HG02798 (cell line): ENCODE data around the gene OXA1L.
"Not testable (repeated sequence)": the region's sequence is repeated elsewhere in the genome, so short reads cannot be mapped to it uniquely, and the experiment has no call there.

Experiments used
- ATAC-seq: cut with Tn5 transposase; IDR thresholded peaks from one replicate; pipeline ENCODE4 v1.9.1; 2021; ENCODE audit warnings: mild to moderate bottlenecking; ENCODE audit not compliant: unreplicated experiment, poor library complexity

OXA1L gene

DNA sequence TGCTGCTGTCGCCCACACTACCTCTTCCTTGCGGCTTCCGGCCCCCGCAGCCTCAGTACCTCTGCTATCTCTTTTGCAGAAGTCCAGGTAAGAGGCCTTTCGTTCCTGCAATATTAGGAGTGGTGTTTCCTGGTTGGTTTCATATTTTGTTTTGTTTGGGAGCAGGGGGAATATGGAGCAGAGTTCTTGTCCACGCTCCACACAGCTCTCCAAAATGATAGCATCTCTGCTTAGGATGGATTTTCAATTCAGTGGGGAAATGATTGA is 768 bp downstream of the OXA1L start:
- ATAC-seq: no peak

DNA sequence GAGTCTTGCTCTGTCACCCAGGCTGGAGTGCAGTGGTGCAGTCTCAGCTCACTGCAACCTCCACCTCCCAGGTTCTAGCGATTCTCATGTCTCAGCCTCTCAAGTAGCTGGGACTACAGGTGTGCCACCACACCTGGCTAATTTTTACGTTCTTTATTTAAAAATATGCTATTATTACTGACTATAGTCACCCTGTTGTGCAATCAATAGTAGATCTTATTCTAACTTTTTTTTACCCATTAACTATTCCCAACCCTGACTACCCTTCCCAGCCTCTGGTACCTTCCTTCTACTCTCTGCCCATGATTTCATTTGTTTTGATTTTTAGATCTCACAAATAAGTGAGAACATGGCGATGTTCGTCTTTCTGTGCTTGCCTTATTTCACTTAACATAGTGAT is 2.5 kb downstream of the OXA1L start:
- no peak for ATAC-seq

DNA sequence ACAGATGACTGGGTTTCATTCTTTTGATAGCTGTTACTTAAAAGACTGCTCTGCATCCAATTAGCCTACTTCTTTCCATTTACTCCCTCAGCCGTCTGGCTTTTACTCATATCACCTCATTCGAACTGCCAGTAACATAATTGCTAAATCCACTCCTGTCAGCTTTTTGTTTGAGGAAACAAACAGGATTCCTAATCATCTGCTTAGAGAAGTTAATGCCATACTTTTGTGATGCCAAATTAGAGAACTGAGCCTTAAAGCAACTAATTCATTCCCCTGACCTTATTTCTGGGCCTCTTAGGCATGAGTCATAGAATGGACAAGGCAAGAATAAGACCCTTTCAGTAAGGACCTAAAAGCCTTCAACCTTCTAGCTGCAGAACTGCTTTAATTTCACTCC is 2.9 kb downstream of the OXA1L start:
- no peak for ATAC-seq

DNA sequence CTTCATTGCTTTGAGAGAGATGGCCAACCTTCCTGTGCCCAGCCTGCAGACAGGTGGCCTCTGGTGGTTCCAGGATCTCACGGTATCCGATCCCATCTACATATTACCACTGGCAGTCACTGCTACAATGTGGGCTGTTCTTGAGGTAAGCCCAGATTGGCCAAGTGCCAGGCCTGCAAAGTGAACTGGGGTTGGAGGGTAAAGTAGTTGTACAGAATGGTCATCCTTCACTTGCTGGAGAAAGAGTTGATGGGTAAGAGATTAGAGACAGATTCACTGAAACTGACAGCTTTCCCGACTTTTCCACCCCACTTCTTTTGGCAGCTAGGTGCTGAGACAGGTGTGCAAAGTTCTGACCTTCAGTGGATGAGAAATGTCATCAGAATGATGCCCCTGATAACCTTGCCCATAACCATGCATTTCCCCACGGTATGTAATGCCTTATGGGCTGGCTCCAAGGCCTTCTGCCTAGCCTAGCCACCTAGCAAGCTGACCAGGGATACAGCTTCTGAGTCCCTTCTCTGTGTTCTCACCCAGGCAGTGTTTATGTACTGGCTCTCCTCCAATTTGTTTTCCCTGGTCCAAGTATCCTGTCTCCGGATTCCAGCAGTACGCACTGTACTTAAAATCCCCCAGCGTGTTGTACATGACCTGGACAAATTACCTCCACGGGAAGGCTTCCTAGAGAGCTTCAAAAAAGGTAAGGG is 4.1 kb downstream of the OXA1L start:
- ATAC-seq: no peak

DNA sequence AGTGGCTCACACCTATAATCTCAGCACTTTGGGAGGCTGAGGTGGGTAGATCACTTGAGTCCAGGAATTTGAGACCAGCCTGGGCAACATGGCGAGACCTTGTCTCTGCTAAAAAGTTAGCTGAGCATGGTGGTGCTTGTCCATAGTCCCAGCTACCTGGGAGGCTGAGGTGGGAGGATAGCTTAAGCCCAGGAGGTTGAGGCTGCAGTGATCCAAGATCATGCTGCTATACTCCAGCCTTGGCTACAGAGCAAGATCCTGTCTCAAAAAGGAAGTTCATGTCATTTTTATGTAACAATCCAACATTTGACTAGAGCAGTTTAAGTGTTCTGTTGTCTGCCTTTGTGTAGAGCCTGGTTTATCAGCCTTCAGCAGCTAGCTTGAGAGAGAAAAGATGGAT is 6.2 kb downstream of the OXA1L start:
- ATAC-seq: no peak

DNA sequence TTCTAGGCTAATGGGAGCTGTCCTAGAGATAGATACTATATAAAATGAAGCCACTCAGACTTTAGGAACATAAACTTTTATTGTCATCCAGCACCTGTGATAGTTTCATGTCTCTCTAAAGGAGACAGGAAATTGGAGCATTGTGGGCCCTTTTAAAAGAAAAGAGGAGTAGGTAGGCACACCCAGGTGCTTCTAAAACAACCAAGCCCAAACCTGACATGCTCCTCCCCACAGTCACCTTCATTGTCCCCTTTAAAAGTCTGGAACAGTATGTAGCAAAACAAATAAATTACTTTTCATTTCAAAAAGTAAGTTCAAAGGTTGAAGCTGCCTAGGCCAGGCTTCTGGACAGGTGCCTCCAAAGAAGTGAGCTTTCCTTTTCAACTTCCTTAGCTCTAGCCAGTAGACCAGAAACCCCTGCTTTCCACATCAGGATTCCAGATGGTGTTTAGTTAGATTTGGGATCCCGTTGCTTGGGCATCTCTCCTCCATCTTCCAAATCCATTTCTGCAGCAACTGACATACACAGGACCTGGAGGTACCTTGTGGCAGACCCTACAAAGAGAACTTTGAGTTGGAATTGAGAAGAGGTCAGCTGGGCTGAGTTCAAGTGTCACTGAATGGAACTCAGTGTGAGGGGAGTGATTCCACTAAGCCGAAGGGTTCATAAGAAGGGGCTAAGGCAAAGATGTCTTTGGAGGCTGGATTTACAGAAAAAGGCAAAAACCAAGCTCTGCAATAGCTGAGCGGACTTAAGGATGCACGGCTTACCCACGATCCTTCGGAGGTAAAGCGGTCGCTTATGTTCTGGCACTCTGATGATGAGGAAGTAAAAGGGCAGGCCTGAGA is 6.9 kb downstream of the OXA1L start:
- ATAC-seq: no peak

DNA sequence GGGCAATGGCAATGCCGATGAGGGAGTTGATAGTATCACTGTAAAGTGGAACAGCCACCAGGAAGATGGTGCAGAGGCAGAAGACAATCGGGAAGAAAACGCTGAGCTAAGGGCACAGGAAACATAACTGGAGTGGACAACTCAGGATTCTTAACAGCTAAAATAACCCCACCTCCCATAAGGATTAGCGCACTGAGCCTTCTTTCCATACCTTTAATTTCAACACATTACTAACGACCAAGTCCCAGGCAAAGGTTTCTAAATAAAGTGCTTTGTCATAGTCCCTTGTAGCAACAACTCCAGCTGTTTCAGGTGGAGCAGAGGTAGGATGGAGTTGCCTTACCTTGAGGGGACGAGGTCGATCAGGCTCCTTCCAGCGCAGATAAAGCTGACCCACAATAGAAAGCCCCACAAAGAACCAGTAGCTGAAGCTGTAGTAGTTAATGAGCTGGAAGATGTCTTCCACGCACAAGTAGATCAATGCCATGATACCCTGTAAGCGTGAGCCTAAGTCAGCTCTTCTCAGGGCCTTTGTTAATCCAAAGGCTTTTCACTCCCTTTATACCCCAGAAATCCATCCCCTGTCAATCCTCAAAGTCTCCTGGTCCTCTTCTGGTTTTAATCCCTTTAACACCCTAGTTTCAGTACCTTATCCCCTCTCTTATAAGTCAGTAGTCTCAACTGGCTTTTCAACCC is 7.7 kb downstream of the OXA1L start:
- no peak for ATAC-seq

DNA sequence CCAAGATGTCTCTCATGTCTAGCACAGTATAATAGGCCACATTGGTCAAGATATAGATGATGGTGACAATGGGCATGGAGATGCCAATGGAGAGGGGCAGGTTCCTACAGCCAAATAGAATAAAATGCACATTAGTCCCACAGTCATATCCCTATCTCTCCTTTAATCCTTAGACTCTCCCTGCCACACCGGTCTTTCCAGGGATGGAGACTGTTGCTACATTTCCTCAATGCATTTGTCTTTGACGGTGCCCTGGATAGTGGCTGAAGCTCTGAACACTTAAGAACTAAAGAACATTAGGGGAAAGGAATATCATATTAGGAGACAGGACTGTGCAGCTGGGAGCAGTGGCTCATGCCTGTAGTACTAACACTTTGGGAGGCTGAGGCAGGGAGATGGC is 9.7 kb downstream of the OXA1L start:
- ATAC-seq: no peak

DNA sequence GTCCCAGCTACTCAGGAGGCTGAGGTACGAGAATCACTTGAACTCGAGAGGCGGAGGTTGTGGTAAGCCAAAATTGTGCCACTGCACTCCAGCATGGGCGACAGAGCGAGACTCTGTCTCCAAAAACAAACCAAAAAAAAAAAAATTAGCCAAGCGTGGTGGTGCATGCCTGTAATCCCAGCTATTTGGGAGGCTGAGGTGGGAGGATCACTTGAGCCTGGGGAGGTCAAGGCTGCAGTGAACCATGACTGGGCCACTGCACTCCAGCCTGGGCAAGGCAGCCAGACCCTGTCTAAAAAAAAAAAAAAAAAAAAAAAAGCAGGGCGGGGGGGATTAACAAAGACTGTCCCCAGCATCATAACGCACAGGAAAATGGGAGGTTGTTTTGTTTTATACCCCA is 10.4 kb downstream of the OXA1L start:
- ATAC-seq: not testable (repeated sequence)

DNA sequence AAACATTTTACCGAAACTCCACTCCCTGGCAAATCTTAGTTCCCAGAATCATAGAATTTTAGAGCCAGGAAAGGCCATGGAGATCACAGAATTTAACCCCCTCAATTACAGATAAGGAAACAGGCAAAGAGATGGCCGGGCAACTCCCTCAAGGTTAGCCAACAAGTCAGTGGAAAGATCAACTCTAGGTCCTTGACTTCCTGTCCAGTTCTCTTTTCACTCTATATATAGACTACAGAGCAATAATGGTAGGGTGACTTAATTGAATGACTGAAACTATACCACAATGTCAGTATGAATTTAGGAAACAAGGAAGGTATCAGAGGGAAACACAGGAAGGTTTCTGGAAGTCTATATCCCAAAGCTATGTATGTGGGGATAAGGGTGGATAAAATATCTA is 11.6 kb downstream of the OXA1L start:
- no peak for ATAC-seq

DNA sequence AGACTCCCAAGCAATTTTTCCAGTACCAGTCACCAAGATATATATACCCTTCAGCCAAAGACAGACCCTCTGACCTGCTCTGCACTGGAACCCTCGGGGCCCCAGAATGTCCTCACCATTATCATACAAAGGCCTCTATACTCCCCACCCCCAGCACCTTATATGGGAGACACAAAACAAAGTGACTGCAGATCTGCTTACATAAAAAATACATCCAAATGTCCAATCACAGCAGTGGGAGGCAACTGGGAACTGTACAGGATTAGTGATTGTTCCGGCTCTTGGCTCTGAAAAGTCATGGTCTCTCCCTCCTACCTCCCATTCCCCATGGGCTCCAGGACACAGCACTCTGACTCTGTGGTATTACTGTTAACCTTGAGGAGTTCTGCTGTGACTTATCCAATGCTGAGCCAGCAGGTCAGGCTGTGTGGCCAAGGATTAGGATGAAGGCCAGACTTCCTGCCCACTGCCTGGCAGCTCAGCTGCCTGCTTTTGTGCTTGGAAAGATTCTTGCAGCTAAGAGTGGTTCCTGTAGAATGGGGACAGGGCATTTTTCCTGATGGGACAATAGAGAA is 13.7 kb downstream of the OXA1L start:
- ATAC-seq: no peak

DNA sequence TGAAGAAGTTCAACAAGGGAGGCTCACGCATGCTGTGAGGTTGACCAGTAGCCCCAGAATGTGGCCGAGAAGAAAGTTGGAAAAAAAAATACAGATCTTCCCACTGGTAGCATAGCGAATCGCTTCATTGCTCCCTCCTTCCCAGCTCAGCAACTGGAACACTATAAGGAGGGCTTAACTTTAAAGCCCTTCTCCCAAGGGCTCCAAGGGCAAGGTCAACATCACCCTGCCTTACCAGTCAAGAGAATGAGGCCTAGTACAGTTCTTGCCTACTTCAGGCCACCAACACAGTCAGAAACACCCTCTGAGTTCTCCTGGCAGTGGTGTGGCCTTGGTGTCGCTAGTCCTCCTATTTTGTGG is 14.4 kb downstream of the OXA1L start:
- no peak for ATAC-seq

DNA sequence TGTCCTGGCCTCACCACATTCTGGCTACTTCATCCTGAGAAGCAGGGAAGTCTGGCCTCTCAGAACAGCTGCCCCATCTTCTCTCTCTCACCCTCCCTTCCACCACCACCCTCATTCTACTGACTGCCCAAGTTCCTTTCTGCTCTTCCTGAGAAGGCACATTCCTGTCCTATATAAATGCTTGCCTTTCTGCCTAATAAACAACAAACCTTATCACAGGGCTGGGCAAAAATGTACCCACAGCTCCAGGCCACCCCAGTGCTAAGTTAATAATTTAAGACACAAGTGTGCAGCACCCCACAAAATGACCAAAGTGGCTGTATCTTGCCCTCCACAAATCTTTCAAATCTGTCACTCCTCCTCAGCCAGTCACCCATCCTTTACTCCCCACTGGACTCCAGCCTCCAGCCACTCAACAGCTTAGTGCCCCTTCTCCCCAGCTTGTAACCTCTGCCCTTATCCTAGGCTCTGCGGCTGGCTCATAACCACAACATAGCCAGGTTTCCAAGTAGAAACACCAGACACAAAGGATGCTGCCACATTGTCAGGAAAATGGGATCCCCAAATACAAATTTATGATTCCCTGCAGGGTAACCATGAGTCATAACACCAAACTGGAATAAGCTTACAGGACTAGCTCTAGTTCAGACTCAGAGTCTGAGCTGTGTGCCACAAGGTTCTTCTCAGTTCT is 15.0 kb downstream of the OXA1L start:
- no peak for ATAC-seq

DNA sequence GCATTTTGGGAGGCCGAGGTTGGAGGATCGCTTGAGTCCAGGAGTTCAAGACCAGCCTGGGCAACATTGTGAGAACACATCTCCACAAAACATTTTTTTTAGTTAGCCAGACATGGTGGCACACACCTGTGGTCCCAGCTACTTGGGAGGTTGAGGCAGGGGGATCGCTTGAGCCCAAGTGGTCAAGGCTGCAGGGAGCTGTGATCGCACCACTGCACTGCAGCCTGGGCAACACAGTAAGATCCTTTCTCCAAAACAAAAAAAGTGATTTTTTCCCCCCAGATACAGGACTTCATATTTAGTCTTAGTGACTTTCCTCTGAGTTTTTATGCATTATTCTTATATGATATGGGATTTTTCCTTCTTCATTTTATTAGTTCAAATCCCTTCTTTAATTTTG is 20.2 kb downstream of the OXA1L start:
- no peak for ATAC-seq

DNA sequence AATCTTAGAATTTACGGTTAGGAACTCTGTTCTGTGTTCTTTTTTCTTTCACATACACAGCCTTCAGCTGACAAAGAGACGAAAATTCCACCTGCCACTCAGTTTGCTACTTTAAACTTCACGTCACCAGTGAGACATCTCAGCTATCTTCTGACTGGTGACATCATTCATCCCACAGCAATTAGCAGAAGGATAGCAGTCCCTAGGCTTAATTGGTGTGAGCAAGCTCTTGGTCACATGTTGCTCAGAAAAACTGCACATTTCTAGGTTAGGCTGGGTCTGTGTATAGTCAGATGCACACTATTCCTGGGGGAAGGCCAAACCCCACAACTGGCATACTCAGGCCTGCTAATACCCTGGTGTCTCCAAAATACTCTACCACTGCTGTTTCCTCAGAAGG is 24.8 kb downstream of the OXA1L start:
- ATAC-seq: no peak

DNA sequence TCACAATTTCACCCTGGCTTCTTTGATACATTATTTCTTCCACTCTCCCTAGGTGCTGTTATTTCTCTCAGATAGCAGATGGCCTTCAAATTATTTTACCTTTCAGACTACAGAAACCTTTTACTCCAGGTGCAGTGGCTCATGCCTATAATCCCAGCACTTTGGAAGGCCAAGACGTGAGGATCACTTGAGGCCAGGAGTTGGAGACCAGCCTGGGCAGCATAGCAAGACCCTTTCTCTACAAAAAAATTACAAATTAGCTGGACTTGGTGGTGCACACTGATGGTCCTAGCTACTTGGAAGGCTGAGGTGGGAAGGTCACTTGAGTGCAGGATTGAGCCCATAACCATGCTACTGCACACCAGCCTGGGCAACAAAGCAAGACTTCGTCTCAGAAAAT is 25.7 kb downstream of the OXA1L start:
- no peak for ATAC-seq

DNA sequence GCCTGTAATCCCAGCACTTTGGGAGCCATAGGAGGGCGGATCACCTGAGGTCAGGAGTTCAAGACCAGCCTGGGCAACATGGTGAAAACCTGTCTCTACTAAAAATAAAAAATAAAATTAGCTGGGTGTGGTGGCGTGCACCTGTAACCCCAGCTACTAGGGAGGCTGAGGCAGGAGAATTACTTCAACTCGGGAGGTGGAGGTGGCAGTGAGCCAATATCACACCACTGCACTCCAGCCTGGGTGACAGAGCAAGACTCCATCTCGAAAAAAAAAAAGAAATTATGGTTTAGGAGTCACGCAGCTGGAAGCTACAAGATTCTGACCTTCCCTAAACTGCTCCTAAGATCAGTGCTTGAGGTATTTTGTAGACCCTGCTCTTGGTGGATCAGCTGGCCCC is 27.1 kb downstream of the OXA1L start:
- not testable (repeated sequence) for ATAC-seq

DNA sequence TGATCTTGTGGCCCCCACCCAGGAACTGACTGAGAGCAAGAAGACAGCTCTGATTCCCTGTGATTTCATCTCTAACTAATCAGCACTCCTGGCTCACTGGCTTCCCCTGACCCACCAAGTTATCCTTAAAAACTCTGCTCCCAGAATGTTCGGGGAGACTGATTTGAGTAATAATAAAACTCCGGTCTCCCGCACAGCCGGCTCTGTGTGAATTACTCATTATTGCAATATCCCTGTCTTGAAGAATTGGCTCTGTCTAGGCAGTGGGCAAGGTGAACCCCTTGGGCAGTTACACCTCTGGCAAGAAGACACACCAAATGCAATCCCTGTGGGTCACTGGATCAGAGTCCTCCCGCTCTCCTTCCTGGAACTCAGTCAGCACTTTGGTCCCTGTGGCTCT is 27.5 kb downstream of the OXA1L start:
- no peak for ATAC-seq

DNA sequence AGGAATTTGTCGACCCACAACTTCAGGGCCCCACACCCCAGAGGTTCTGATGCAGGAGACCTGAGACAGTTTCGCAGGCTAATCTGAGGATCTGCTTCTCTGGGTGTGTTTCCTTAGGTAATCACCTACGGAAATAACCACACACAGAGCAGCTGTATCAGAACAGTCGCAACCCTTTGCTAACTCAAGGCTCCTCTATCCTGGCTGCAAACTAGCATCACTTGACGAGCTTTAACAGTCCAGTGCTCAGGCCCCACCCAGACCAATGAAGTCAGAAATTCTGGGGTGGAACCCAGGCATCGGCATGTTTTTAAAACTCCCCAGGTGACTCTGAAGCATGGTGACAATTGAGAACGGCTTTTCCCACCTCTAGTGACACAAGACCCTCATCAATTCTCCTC is 28.1 kb downstream of the OXA1L start:
- ATAC-seq: peak; percentile 43

DNA sequence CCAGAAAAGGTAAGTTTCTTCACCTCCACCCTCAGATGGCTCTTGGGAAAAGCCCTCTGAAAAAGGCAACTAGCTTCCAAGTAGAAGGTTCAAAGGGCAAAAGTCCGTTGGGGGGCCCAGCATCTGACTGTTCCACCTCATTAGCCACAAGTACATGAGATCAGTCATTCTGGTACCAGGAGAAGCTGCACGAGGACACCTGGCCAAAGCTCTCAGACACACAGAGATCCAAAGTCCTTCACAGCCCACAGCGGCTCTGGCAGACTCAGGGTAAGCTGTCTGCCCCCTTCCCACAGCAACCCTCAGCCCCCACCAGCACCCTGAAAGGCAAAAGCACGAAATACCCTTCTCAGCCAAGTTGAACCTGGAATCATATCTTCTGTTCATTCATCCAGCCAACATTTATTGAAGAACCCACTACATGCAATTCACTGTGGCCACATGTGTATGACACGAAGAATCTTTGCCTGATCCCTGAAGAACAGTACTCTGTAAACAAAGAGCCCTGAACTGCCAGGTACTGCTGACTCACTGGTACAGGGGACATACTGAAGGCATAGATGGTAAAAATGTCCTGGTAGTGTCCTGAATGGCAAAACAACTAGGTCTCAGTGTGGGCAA is 29.7 kb downstream of the OXA1L start:
- peak; percentile 67 for ATAC-seq
